GM12872 (cell line): ENCODE results near the gene THAP5.

Experiments
- CTCF ChIP-seq: IDR thresholded peaks from 3 replicates; pipeline ENCODE4 v1.5.1; 2011; ENCODE audit warnings: low read depth, mild to moderate bottlenecking, low read length, moderate library complexity; ENCODE audit not compliant: insufficient read depth

Gene THAP5, protein sequence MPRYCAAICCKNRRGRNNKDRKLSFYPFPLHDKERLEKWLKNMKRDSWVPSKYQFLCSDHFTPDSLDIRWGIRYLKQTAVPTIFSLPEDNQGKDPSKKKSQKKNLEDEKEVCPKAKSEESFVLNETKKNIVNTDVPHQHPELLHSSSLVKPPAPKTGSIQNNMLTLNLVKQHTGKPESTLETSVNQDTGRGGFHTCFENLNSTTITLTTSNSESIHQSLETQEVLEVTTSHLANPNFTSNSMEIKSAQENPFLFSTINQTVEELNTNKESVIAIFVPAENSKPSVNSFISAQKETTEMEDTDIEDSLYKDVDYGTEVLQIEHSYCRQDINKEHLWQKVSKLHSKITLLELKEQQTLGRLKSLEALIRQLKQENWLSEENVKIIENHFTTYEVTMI

GRCh38 chr7:108569381-108570145, at the start of gene THAP5, which contains the start of gene DNAJB9:
Gene THAP5, minus strand, starts transcription at chr7:108569706. Its CDS starts 137 bp downstream, at chr7:108569569.
Gene DNAJB9, plus strand, starts transcription at chr7:108569874. Its CDS starts 1,853 bp downstream, at chr7:108571727.
- no peak for TF ChIP-seq CTCF

DNA sequence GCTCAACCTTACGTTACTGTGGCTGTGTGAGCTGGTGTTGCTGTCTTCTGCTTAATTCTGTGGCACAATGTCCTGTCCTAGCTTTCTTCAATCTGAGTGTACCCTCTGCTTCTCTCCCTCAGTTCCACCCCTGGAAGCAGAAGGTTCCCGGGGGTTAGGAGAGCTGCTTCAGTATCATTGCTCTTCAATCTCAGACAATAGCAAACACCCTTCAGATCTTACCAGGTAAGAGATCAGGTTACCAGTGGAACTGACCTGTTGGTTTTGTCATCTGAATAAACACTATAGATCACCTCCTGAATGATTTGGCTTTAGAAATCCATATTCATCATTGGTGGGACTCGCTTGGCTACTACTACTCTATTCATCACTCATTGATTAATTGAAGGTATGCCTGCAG, 48.5 kb upstream of the THAP5 start:
- TF ChIP-seq CTCF = no peak

DNA sequence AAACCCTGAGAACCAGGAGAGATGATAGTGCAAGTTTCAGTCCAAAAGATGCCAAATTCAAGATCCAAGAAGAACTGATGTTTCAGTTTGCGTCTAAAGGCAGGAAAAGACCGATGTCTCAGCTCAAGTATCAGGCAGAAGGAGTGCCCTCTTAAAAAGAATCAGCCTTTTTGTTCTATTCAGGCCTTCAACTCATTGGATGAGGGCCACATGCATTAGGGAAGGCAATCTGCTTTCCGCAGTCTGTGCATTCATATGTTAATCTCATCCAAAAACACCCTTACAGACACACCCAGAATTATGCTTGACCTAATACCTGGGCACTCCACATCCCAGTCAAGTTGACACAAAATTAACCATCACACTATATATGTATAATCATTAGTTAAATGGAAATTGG, 45.4 kb upstream of the THAP5 start:
- TF ChIP-seq CTCF = no peak

- no peak for TF ChIP-seq CTCF
Observed at GRCh38 chr7:108613949-108614381, 44.5 kb upstream of the THAP5 start.

DNA sequence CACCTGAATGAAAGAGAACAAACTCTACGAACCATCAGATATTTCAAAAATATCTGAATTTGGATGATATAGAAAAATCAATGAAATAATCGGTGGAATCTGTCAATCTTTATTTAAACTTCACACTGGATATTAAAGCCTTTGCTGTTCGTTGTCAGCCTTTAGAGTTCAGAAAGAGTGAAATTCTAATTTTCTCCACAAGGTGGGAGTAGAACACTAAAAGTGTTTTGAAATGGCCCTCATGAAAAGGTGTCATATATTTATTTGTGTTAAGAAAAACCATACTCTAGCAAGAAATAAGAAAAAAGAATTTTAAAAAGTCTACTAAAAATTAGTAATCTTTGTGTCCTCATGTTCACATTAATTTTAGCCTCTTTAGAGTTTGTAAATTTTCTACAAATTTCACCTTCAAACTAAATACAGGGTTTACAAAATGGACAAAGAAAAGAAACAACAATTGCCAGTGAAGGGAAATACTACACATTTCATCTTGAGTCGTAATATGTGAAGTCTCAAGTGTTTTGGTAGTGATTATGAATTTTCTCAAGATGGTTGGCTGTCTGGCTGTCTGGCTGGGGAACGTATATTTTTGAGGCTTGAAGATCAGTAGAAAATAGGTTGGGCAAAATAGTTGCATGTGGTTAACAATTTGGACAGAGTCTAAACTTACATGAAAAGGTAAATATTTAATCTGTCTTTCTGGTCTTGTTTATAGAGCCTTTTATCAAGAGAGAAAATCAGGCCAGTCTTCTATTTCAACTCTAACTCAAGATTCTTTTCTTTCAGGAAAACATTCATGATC, 43.8 kb upstream of the THAP5 start:
- TF ChIP-seq CTCF = peak; percentile 42; the same call in 1 of the 3 replicates

DNA sequence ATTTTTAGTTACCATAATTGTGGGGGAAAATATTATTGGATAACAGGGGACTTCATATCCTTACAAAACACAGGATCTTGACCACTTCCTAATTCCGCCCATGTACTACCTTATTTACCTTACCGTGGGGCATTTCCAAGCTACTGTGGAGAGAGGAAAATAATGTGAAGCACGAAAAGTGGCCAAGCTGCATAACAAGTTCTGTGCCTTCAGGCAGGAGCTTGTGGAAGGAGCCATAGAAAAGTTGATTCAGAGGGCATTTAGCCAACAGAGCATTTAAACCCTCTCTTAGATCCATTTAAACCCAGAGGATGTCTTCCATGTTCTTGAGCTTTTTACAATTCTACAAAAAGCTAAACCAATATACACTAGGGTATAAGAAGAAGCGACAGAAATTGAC, 41.8 kb upstream of the THAP5 start:
- TF ChIP-seq CTCF = no peak

GRCh38 chr7:108609643-108610042, 40.1 kb upstream of the THAP5 start:
- no peak for TF ChIP-seq CTCF
